Parathyroid adenoma (tissue), 2 donors: Measurements from ENCODE around the gene PIGBOS1.

Source experiments
- H2AFZ ChIP-seq: fragments of 300-600 bp; sonication (generic); one replicate; pipeline ENCODE4 v1.7.0; 2017; ENCODE audit warnings: antibody characterized with exemption, mild to moderate bottlenecking
- H3K27ac ChIP-seq: fragments of 300-600 bp; sonication (generic); one replicate; pipeline ENCODE4 v1.7.0; 2017
- H3K27me3 ChIP-seq: fragments of 300-600 bp; sonication (generic); one replicate; pipeline ENCODE4 v1.7.0; 2017; ENCODE audit warnings: low read length; ENCODE audit not compliant: control insufficient read depth, insufficient read depth
- H3K36me3 ChIP-seq: fragments of 300-600 bp; sonication (generic); one replicate; pipeline ENCODE4 v1.7.0; 2017; ENCODE audit warnings: low read length; ENCODE audit not compliant: control insufficient read depth, insufficient read depth
- H3K4me1 ChIP-seq: fragments of 300-600 bp; sonication (generic); one replicate; pipeline ENCODE4 v1.7.0; 2017; ENCODE audit warnings: control low read depth
- H3K4me2 ChIP-seq: fragments of 300-600 bp; sonication (generic); one replicate; pipeline ENCODE4 v1.7.0; 2017; ENCODE audit warnings: low read length
- H3K4me3 ChIP-seq: fragments of 300-600 bp; sonication (generic); one replicate; pipeline ENCODE4 v1.7.0; 2017; ENCODE audit warnings: low read depth, low read length
- H3K79me2 ChIP-seq: fragments of 300-600 bp; sonication (generic); one replicate; pipeline ENCODE4 v1.7.0; 2017; ENCODE audit warnings: control low read depth
- H3K9ac ChIP-seq: fragments of 300-600 bp; sonication (generic); one replicate; pipeline ENCODE4 v1.7.0; 2017; ENCODE audit warnings: mild to moderate bottlenecking
- H3K9me3 ChIP-seq: fragments of 300-600 bp; sonication (generic); one replicate; pipeline ENCODE4 v1.7.0; 2017; ENCODE audit warnings: low read length; ENCODE audit not compliant: control insufficient read depth
- TF ChIP-seq, protein P1 (sequence below): fragments of 300-600 bp; sonication (generic); IDR thresholded peaks from one replicate; pipeline ENCODE4 v1.7.0; 2017; ENCODE audit warnings: antibody characterized with exemption, mild to moderate bottlenecking
- donor health status: primary hyperparathyroidism.

Gene PIGBOS1

DNA sequence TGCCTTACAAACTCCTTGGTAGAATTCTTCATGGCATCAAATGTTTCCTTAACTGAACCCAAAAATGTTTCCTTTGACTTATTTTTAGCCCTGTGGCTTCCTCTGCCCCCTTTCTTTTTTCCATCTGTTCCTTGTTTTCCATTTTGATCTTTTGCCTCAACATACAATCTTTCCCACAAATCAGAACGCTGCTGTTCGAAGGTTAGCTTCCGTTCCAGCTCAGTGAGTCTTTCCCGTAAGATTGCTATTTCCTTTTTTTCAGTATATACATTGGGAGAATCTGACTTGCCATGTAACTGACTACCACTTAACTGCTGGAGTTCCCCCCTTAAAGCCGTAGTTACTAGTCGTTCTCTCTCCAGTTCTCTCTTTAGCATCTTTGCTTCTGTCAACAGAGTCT, 41.3 kb upstream of the PIGBOS1 start:
- H3K9ac ChIP-seq: no peak overlapping the region
- H3K4me1 ChIP-seq: no peaks in the 10 kb centered on the region
- H2AFZ ChIP-seq: no peak overlapping the region
- no peaks in the 10 kb centered on the region for H3K9me3 ChIP-seq
- TF ChIP-seq, protein P1, sequence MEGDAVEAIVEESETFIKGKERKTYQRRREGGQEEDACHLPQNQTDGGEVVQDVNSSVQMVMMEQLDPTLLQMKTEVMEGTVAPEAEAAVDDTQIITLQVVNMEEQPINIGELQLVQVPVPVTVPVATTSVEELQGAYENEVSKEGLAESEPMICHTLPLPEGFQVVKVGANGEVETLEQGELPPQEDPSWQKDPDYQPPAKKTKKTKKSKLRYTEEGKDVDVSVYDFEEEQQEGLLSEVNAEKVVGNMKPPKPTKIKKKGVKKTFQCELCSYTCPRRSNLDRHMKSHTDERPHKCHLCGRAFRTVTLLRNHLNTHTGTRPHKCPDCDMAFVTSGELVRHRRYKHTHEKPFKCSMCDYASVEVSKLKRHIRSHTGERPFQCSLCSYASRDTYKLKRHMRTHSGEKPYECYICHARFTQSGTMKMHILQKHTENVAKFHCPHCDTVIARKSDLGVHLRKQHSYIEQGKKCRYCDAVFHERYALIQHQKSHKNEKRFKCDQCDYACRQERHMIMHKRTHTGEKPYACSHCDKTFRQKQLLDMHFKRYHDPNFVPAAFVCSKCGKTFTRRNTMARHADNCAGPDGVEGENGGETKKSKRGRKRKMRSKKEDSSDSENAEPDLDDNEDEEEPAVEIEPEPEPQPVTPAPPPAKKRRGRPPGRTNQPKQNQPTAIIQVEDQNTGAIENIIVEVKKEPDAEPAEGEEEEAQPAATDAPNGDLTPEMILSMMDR: no peak
- H3K79me2 ChIP-seq: no peaks in the 10 kb centered on the region
- no peaks in the 10 kb centered on the region for H3K27me3 ChIP-seq
- no peak overlapping the region for H3K4me2 ChIP-seq
- H3K27ac ChIP-seq: no peak overlapping the region
- no peak overlapping the region for H3K4me3 ChIP-seq
- H3K36me3 ChIP-seq: no peaks in the 10 kb centered on the region

DNA sequence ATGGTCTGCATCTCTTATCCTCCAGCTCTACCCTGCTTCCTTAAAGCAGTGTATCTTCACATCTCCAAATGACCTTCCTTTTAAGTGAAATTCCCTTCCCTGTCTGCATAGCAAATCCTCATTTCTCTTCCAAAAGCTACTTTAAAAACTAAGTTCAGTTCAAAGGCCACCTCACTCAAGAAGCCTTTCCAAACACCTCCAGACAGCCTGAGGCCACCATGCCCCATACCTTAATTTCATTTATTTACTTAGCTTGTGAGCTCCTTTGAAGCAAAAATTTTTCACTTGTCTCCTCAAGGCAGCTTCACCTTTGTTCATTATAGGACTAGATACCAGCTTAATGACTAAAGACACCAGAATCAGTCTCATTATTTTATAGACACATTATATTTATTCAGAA, 39.5 kb upstream of the PIGBOS1 start:
- H2AFZ ChIP-seq: no peak overlapping the region
- H3K9ac ChIP-seq: no peak overlapping the region
- no peaks in the 10 kb centered on the region for H3K36me3 ChIP-seq
- no peaks in the 10 kb centered on the region for H3K27me3 ChIP-seq
- TF ChIP-seq, protein P1: no peak
- no peaks in the 10 kb centered on the region for H3K79me2 ChIP-seq
- no peaks in the 10 kb centered on the region for H3K4me1 ChIP-seq
- no peak overlapping the region for H3K4me2 ChIP-seq
- no peak overlapping the region for H3K4me3 ChIP-seq
- no peaks in the 10 kb centered on the region for H3K9me3 ChIP-seq
- H3K27ac ChIP-seq: no peak overlapping the region

DNA sequence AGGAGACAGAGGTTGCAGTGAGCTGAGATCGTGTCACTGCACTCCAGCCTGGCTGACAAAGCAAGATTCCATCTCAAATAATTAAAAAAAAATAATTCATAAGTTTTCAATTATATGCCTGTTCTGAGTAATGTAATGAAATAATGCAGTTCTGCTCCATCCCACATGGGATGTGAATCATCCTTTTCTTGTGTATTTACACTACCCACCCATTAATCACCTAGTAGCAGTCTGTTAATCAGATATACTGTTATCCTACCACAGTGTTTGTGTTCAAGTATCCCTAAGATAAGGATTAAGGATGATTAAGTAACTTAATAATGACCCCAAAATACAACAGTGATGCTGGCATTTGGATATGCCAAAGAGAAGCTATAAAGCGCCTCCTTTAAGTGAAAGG, 38.9 kb upstream of the PIGBOS1 start:
- no peaks in the 10 kb centered on the region for H3K27me3 ChIP-seq
- H3K79me2 ChIP-seq: no peaks in the 10 kb centered on the region
- no peak overlapping the region for H3K4me2 ChIP-seq
- H3K9me3 ChIP-seq: no peaks in the 10 kb centered on the region
- no peak overlapping the region for H3K27ac ChIP-seq
- H3K9ac ChIP-seq: no peak overlapping the region
- H2AFZ ChIP-seq: no peak overlapping the region
- no peaks in the 10 kb centered on the region for H3K4me1 ChIP-seq
- no peaks in the 10 kb centered on the region for H3K36me3 ChIP-seq
- TF ChIP-seq, protein P1: no peak
- no peak overlapping the region for H3K4me3 ChIP-seq

DNA sequence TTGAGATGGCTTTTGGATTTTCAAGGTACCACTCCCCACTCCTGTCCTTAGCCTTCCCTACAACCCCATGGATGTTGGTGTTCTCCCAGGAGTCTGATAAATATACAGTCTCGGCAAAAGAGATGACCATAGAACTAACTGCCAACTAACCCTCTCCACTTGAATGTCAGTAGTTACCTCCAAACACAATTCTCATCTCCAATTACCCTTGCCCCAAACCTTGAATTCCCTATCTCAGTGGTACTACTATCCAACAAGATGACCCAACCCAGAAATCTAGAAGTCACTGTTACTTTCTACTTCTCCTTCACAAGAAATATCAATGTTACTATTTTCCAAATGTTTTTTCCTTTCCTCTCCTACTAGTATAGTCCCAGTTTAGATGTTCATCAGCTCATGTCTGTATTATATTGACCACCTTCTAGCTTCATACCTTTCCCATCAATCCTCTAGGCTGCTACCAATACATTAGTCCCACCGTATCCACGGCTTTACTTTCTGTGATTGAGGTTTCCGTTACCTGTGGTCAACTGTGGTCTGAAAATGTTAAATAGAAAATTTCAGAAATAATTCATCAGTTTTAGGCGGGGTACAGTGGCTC, 38.2 kb upstream of the PIGBOS1 start:
- H3K27ac ChIP-seq: no peak overlapping the region
- no peak overlapping the region for H2AFZ ChIP-seq
- H3K27me3 ChIP-seq: no peaks in the 10 kb centered on the region
- H3K4me1 ChIP-seq: no peaks in the 10 kb centered on the region
- H3K9me3 ChIP-seq: no peaks in the 10 kb centered on the region
- no peak overlapping the region for H3K4me2 ChIP-seq
- no peak overlapping the region for H3K9ac ChIP-seq
- H3K79me2 ChIP-seq: no peaks in the 10 kb centered on the region
- H3K36me3 ChIP-seq: no peaks in the 10 kb centered on the region
- no peak overlapping the region for H3K4me3 ChIP-seq
- TF ChIP-seq, protein P1: no peak

DNA sequence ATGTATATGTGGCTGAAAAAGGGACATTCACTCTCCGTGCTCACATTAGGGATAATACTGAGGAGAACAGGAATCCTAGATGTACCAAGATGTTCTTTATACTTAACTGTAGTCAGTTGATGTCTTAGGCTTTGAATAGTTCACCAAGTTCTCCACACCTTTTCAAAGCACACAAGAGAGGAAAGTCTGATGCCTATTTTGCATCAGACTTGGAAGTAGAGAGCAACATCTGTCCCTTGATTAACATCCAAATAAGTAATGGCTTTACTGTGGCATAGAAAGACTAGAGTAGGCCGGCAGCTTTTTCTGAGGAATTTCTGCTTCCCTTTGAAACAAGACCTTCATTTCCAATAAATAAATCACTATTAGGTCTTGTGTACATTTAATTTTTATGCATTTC, 34.1 kb upstream of the PIGBOS1 start:
- H3K4me3 ChIP-seq: no peak overlapping the region
- H3K36me3 ChIP-seq: no peaks in the 10 kb centered on the region
- H3K9me3 ChIP-seq: no peaks in the 10 kb centered on the region
- H2AFZ ChIP-seq: no peak overlapping the region
- H3K9ac ChIP-seq: no peak overlapping the region
- no peaks in the 10 kb centered on the region for H3K4me1 ChIP-seq
- no peak overlapping the region for H3K4me2 ChIP-seq
- H3K27ac ChIP-seq: no peak overlapping the region
- no peaks in the 10 kb centered on the region for H3K79me2 ChIP-seq
- H3K27me3 ChIP-seq: no peaks in the 10 kb centered on the region
- TF ChIP-seq, protein P1: no peak
